Embryonic facial prominence (tissue), 1 donor: ENCODE results near the gene AHNAK.
A peak's percentile ranks its signal among the peaks of the same experiment; 100 is the strongest.
"Not testable (repeated sequence)": the region's sequence is repeated elsewhere in the genome, so short reads cannot be mapped to it uniquely, and the experiment has no call there.

ENCODE experiments used
- DNase-seq: peaks from one replicate; pipeline ENCODE4 v3.0.0-alpha.2; 2016; ENCODE audit errors: extremely low spot score

AHNAK gene

DNA sequence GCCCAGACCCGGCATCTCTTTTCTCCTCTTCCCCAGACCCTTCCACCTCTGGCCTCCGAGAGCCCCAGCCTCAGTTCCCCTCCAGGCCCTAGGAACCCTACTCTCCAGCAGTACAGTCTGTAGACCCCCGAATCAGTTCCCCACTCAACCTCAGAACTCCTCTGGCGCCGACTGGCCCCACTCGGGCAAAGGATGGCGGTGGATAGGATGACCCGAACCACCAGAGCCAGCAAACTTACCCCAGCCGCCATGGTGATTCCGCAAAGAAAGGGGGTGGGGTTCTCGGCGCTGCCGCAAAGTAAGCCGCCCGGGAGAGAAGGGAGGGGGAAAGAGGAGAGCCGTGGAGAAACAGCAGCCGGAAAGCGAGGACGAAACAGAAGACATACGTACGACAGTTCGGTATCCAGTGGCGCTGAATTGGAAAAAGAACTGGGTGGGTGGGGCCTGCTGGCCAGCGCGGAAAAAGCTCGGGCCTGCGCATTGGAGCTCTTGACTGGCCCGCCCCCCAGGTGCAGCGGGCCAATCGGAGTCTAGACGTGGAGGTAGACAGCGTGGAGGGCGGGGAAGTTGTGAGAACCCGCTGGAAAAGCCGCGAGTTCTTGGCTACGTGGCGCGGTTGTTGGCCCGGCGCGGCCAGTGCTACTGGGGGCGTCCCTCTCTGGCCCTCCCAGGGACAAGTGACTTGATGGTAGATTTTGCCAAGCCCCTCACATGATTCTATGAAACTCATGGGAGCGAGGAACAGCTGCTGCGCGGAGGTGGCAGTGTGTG lies 27.2 kb upstream of the AHNAK start, which contains the start of gene EEF1G:
TSS of gene EEF1G (minus strand) at position 300 of the 771 bp plus-strand sequence. CDS start at position 251, 49 bp downstream.
- peak; percentile 100 for DNase-seq

DNA sequence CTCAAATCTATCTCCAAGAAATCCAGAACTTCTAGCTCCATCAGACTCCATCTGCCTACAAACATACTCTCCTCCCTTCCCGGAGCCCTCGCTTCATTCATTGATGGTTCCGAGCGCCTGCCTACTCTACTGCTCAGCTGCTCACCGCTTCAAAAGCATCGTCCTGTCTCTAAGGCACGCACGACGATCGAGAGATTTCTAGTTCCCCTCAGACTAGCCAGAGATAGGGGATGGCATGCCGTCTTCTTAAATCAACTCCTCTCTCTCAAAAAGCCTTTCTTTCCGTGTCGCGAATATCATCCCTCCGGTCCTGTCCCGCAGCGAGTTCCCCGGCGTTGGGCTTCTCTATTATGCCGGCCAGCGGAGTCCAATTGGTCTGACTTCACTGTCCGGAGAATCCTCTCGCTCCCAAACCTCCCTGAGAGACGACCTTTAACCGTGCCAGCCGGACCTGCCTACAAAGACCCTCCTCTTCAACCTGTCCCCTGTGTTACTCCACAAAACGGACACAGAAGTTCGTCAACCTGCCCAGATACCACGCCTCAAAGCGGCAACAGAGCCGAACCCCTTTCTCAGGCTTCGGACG lies 26.5 kb upstream of the AHNAK start:
- DNase-seq = no peak

DNA sequence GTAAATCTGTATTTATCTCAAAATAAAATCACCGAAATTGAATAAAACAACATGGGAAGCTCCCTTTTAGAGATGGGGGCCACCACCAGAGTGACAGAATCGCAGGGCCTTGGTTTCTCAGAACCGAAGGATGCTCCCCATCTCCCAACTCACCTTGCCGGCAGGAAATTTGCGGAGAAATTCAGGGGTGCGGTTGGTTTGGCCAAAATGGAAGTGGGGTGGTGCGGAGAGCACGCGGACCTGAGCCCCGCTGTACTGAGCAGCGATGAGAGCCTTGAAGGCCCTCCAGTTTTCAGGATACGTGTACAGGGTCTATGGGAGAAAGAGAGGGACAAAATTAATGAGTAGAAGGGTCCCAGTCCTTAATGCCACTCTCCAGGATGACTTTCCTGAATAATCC lies 25.8 kb upstream of the AHNAK start:
- DNase-seq = no peak

DNA sequence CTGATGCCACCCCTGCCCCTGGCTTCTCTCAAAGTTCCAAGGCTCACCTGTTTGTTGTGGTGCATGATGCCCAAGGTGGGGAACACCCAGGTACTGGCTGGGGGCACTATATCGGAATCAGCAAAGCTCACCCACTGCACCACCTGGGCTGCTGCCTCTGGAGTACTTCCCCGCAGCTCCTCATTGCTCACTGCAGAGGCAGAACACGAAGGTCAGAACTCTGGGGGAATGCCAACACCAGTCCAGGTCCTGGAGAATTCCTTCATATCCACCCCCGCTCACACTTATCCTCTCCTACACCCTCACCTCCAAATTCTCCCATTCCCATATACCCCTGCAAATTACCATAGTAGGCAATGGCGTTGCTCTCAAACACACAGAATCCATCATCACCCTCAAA lies 24.9 kb upstream of the AHNAK start:
- DNase-seq = not testable (repeated sequence)

DNA sequence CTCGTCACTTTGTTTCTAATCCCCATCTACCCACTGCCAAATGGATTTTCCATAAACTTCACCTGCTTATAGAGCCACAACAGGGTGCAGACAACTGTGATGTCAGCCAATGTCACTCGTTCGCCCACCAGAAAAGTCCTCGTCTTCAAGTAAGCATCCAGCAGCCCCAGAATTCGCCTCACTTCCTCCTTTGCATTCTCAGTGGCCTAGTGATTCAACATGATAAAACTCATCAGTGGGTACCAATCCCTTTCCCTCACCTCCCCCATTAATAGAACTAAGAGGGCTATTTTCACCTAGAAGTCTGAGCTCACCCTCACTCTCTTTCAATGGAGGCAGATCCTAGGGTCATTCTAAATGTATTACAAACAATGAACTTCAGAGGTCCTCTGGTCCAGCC lies 24.3 kb upstream of the AHNAK start:
- not testable (repeated sequence) for DNase-seq

DNA sequence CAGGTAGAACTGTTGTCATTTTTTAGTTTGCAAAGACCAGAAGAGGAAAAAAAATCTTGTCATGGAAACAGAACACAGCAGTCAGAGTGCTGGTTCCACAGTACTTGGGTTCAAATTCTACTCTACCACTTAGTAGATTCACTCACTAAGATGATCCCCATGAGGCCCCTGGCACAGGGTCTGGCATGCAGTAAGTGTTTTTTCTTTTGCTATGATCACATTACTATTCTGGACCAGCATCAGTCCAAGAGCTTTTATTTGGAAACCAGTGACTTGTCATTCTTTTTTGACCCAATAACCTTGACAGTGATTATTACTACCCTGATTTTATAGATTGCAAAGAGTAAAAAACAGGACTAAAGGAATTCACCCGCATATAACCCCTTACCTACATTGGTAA lies 23.0 kb upstream of the AHNAK start:
- no peak for DNase-seq

DNA sequence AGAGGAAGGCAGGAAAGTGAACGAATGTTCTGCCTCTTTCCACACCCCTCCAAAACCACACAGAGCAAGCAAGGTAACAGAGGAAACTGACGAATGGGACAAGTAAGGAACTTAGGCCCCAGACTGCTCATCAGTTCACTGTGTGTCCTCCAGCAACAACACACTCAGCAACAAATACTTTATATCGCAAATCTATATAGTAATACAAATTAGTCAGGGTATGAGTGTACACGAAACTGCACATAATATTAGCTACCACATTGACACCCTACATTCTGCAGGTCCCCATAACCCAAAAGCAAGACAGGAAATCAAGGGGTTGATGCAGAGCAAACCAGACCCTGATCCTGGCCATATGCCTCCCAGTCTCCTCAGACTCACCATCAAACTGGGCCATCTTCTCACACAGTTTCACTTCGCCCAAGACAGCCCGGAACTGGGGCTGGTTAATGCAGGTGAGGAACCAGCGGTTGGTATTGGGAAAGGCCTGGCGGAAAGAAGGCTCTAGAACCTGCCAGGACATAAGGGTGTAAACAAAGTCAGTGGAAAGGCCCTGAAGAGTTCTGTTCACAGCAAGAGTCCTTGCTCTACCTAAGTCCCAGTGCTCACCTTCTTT lies 20.5 kb upstream of the AHNAK start:
- DNase-seq = no peak

DNA sequence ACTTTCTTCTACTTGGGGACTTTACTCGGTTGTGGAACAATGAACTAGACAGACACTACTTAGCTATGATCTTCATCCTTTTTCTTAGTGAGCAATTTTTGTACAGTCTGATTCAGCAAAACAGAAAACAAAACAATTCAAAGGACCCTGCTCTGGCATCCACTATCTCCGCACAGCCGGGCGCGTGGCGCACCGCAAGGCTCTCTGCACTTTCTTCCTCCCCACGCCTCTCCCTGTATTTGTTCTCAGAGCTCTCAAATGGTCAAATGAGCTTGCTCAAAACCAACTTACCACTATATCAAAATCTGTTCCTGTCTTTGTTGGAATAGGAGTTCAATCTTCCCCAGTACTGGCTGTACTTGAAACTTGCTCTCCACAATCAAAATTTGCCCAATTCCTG lies 19.6 kb upstream of the AHNAK start:
- DNase-seq = no peak

DNA sequence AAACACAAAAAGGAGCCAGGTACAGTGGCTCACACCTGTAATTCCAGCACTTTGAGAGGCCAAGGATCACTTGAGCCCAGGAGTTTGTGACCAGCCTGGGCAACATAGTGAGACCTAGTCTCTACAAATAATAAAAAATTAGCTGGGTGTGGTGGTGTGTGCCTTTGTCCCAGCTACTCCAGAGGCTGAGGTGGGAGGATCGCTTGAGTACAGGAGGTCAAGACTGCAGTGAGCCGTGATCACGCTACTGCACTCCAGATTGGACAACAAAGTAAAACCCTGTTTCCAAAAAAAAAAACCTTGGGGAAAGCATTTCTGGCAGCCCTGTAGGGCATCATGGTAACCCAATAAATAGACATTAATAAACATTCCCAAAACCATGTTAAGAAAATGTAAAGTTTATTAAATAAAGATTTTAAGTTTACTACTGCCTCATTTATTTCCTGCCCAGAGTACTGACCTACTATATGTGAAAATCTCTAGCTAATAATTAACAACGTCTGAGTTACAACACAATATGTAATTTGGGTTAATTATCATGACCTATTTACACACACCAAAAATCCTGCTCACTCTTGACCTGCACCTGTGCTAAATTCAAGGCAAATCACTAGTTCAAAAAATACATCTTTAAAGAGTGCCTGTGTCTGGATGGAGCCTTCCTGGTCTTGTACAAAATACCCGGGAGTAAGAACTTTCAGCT lies 18.6 kb upstream of the AHNAK start:
- no peak for DNase-seq

DNA sequence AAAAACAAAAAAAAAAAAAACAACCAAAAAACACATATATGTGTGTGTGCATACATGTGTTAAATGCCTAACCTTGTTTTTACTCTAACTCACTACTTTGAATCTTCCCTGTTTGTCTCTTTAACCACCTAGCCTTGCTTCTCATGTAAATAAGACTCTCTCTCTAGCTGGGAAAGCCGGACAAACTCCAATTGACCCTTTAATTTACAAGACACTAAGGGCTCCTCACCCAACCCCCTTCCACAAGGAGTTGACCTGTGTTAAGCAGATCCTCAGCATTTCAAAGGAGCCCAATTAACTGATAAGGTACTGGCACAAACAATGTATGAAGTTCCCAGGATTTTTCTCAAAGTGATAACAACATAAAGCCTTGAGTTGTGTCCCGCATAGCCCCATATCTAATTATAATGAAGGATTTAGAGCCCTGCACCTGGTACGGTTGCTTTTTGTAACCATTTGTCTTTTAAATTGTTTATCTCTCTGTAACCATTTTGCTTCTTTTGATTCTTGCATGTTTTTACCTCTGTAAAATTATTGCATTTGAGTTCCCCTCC lies 15.1 kb upstream of the AHNAK start:
- not testable (repeated sequence) for DNase-seq

DNA sequence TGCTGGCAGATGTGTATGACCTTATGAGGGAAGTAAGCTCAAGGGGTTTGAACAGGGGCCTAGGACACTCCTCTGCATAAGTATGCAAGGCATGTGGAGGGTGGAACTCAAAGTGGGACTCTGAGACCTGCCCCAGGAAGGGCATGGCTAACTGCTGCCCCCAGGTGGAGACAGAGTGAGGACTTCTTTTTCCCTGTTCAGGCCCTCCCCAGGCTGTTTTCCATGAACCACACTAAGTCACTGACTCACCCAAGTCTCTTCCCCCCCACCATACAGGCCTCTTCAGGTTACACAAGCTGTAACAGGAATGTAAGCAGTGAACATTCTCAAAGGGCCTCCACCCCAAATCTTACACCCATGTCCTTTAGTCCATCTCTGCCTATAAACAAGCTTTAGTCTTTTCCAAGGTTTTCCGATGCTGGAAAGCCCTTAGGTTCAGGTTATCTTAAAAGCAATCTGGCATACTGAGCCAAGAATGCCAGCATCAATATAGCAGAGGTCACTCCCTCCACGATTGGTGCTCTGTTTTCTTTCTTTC lies 14.0 kb upstream of the AHNAK start:
- DNase-seq = no peak

DNA sequence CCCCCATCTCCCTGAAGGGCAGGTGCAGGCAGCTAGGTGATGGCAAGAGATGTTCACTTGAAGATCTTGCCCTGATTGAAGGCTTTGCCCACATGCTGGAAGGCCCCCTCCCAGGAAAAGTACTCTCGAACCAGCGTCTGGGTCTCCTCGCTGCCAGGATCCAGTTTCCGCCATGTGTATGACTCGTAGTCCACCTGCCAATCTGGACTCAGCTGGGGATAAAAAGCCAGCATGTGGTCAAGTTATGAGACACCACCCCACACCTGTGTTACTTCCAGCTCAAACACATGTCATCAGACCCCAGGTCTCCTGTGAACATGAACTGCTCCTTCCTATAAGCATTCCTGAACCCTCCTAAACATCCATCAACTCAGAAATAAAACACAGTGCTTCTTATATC lies 13.0 kb upstream of the AHNAK start:
- DNase-seq = not testable (repeated sequence)

DNA sequence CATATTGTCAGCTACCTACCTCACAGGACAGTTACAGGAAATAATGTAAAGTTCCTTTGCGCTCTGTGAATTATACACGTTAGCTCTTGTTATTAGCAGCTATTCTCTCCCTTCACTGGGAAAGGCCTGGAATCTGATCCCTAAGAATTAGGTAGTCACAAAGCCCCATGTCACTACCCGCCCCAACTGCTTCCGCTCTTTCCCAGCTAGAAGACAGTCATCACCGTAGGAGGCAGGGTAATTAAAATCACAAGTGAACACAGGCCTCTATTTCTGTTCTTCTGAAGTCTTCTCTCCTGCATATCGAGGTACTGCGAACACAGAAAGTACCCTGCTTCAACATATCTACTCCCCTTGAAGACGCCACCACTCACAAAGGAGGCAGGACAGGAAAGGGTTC lies 12.6 kb upstream of the AHNAK start:
- no peak for DNase-seq

DNA sequence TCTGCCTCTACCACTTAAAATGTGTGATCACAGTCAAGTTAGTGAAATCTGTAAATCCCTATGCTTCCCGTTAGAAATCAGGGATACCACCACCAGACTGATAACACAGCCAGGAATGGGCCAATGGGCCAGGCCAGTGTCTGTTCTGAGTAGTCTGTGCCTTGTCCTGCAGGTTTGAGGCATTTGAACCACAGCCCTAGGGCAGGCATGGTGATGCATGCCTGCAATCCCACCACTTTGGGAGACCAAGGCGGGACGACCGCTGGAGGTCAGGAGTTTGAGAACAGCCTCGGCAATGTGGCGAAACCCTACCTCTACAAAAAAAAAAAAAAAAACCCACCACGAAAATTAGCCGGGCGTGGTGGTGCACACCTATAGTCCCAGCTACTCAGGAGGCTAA lies 12.1 kb upstream of the AHNAK start:
- no peak for DNase-seq

DNA sequence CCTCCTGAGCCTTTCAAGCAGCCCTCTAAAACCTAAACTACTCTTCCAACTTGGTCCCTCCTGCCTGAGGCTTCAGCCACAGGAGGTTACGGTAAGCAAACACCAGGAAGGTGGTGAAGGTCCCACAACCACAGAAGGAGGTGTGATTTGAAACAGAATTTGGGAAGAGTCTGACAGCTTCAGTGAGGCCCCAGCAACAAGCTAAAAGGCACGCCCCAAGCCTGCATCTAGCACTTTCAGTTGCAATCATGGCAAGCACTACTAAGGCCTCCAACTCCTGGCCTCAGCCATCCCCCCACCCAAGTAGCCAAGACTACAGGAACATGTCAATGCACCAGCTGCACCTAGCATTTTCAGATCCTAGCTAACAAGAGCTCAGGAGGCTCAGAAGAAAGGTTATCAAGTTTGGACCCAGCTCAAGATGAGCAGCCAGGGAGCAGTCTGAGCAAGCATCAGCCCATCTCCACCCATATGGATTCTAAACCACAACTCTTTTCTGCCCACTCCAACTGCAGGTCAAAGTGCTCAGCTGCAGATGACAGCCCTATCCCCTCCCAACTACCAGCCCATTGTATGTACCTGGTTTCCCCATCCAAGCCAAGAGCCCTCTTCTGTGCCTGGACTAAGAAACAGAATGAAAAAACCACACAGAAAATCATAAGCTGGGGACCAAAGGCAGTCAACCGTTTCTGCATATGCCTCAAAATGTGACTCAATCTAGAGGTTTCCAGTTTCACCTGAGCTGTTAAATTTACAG lies 10.4 kb upstream of the AHNAK start:
- DNase-seq = no peak

DNA sequence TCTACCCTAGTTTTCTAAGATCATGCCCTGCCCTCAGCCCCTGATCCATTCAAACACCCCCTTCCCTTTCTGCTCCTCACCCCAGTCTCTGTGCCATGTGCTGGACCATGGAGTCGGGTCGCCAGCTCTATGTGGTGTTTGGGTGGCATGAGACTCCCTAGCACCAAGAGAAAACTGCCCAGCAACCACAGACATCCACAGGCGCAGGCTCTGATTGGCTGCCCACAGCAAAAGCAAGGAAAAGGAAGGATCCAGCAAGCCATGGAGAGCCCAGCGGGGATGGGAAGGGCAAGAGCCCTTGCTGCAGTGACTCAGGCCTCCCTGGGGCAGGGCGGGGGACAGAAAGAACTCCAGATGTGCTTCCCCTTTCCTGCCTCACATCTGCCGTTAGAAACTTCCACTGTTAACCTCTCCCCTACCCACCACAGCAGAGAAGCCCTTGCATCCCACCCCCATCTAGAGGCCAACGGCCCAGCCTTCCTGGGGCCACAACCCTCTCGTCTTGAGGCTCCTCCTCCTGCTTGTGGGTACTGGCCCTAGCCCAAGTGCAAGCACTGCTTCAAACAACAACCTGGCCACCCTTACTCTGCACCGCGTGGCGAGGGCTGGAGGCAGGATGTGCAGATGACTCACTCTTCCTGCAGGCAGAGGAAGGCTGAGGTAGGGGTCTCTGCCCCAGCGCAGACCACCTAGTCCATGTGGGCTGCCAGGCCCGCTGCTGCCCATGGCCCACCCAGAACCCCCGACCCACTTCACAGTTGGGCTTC lies 9.7 kb upstream of the AHNAK start:
- no peak for DNase-seq

DNA sequence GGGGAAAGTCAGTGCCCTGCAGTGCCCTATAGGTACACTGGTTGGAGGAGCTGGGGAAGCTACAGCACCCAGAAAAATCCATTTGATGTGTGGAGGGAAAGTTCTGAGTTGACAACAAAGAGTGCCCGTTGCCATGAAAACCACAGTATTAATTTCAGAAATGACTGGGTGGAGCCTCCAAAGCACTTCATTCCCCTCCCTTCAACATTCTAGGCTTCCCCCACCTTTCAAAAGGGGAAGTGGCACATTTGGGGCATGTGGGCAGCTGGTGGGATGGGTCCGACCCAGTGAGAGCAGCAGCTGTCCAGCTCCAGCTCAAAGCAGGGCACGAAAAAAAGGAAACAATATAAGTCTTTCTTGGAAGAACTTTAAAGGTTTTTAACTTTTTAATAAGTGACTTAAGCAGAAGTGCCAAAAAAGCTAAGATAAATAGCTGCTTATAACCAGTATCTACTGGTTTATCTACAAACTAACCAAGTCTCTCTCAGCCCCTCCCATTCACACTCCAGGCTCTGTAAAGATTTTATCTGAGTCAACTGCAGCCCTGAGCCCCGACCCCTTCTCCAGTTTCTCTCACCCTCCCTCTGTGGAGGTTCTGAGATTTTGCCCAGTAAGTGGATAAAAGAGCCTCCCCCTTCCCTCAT lies 9.0 kb upstream of the AHNAK start:
- DNase-seq = no peak

DNA sequence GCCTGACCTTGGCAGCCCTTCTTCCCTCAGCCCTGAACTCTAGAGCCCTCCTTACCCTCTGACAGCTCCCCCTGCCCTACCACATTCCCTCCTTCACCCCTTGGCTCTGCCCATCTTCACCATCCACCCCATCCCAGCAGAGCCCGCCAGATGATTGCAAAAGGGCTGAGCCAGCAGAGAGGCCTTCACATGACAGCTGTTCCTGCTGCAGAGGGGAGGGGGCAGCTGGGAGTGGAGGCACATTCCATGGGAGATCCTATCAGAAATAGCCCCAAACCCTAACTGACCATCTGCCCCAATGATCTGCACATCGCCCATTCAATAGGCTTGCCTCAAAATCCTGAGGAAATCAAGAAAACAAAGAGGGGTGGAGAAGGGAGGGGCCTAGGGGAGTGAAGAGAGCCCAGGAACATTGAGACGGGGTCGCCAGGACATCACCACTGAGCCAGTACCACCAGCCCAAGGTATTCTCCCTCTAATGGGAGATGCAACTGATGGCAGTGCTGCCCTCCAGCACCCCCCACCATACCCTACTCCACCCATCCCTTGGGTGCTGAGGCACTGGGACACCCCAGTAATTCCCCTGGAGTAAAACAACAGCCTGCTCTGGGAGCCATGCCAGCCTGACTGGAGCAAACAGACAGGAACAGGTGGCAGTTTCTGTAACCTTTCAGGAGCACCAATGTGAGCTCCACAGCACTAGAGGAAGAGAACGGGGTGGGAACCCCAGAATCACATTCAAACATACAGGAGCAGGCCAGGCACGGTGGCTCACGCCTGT lies 8.0 kb upstream of the AHNAK start:
- no peak for DNase-seq

DNA sequence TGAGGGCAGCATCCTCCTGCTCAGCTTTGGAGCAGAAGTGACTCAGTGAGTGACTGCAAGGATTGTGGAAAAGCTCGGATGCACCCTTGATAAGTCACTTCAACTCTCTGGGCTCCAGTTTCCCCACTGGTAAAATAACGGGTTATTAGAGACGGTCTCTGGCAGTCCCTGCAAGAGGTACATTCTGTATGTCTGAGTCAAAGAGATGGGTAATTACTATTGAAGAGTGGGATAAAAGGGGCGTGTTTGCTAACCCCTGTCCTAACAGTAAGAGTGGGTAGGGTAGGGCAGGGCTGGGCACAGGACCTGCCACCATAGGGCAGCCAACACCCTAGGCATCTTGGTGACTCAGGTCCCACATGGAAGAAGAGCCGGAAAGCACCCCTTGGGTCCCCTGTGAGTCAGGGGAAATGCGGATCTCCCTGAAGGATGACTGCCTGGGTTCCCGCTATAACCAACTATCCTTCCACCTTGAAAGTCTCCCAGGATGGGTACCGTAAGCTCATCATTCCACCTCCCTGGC lies 7.3 kb upstream of the AHNAK start:
- DNase-seq = no peak
